HFF-Myc (cell line): ENCODE results near the gene B4GALT4.

Source experiments
- DNase-seq: peaks from one replicate; pipeline ENCODE4 v3.0.0-alpha.2; 2011; ENCODE audit warnings: low read depth; ENCODE audit errors: extremely low read depth
- H3K4me3 ChIP-seq: replicated peaks from 2 replicates; pipeline ENCODE4 v1.5.1; 2011; ENCODE audit warnings: low read depth, mild to moderate bottlenecking, control low read depth, low read length
- CTCF ChIP-seq: IDR thresholded peaks from 2 replicates; pipeline ENCODE4 v1.5.1; 2012; ENCODE audit warnings: mild to moderate bottlenecking, low read depth, low read length, control low read depth; ENCODE audit errors: missing control alignments

The B4GALT4 gene

DNA sequence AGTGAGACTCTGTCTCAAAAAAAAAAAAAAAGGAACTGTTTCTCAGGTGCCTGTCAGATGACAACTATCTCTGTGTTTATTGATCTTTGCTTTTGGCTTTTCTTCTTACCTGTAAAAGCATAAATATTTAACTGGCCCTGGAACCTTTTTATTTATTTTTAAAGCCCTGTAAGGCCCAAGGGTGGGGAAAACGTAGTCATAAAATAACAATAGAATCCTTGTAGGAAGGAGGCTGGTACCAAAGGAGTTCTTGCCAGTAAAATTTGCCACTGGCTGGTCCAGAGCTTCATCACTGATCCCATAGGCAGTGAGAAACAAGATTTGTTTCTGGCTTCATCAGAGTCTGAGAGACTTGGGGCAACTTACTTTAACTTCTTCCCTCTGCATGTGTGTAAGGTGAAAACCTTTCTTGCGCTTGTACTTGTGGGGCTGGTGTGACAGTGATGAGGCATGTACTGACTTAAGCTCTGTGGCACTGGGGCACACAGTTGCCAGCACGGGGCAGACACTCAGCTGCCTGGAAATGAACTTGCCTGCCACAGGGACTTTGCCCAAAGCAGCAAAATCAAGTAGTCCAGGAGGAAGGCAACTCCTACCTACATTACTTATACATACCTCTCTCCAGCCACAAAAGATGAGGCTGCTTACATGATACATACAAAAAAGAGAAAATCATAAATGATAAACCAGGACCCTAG, 19.6 kb downstream of the B4GALT4 start:
- DNase-seq, result no peak
- no peak overlapping the region for H3K4me3 ChIP-seq
- TF ChIP-seq CTCF, result no peak

DNA sequence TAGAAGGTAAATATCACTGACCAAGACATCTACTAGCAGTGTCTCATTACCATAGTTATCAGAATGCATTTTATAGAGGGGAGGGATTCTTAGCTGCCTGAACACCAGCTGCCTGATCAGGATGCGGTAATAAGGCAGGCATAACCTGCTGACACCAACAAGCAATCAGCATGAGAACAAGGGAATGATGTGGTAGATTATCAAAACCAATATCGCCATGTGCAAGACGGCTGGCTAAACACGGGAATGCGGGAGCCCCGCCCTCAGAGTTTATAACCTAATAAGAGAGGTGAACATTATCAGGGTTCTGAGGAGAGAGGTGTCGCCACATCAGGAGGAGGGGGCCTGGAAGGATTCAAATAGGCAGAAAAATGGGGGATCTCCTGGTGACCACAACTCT, 20.5 kb downstream of the B4GALT4 start:
- DNase-seq, result no peak
- H3K4me3 ChIP-seq, result no peak overlapping the region
- TF ChIP-seq CTCF, result no peak

DNA sequence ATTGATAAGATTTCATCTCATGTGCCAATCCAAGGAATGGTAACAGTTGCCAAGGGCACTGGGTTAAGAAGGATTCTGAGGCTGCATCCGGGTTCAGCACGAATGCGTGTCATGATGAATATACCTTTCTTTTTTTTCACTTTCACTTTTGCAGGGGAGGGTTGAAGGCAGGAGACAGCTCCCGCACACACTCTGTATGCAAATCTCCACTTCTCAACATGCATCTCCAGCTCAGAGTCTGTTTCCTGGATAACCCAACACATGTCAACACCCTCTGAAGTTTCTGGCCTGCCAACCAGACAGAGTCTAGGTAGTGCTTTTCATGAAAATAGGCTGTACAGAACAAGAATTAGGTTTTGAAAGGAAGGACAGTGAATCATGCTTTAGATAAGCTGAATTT, 21.6 kb downstream of the B4GALT4 start:
- DNase-seq, result no peak
- TF ChIP-seq CTCF, result no peak

GRCh38 chr3:119211803-119212202, 28.9 kb downstream of the B4GALT4 start:
- no peak for TF ChIP-seq CTCF
- no peak for DNase-seq
- H3K4me3 ChIP-seq, result no peak overlapping the region

More for the DNA sequence above, 21.6 kb downstream of the B4GALT4 start:
- no peak overlapping the region for H3K4me3 ChIP-seq

GRCh38 chr3:119211193-119211592, 29.5 kb downstream of the B4GALT4 start:
- no peak for DNase-seq

DNA sequence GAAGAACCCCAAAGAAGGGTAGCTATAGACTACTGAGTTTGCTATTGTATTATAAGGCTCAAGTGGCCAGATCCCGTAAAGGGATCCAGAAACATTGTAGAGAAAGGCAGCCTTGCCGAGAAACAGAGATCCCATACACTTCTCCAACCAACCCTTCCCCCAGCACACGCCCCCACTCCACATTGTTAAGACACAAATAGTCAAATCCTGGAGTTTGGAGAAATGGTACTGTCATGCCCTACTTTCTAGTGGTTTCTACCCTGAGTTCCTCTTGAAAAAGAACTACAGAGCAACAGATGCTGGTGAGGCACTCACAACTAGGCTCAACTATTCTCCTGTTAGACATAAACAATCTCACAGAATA, 33.2 kb downstream of the B4GALT4 start:
- no peak overlapping the region for H3K4me3 ChIP-seq
- no peak for DNase-seq
- TF ChIP-seq CTCF, result no peak

More at GRCh38 chr3:119211193-119211592, 29.5 kb downstream of the B4GALT4 start:
- no peak overlapping the region for H3K4me3 ChIP-seq
- TF ChIP-seq CTCF, result no peak
